Suprapubic skin (tissue), 4 donors: ENCODE results near the gene ADAR.

ENCODE experiments used
- EP300 ChIP-seq: sonication (generic); formaldehyde crosslinking; IDR thresholded peaks from one replicate; pipeline ENCODE4 v1.6.1; 2017; ENCODE audit warnings: antibody characterized with exemption
- POLR2A ChIP-seq, 2 donors: fragments of 450-650 bp; IDR thresholded peaks; one replicate each; pipeline ENCODE4 v1.6.1; 2017; ENCODE audit warnings: antibody characterized with exemption in 2 of 2, mild to moderate bottlenecking in 2 of 2, moderate library complexity in 2 of 2
- POLR2AphosphoS5 ChIP-seq, 3 donors: sonication (generic); formaldehyde crosslinking; IDR thresholded peaks; one replicate each; pipeline ENCODE4 v1.6.1; 2017; ENCODE audit warnings: antibody characterized with exemption in 3 of 3
- TF ChIP-seq, protein P1 (sequence below), 2 donors: fragments of 200-600 bp in 1 of 2; fragments of 450-650 bp in 1 of 2; sonication (generic) in 1 of 2; IDR thresholded peaks; one replicate each; pipeline ENCODE4 v1.5.1; 2016 to 2019; ENCODE audit warnings: antibody characterized with exemption in 2 of 2, mild to moderate bottlenecking in 1 of 2, moderate library complexity in 1 of 2

DNA sequence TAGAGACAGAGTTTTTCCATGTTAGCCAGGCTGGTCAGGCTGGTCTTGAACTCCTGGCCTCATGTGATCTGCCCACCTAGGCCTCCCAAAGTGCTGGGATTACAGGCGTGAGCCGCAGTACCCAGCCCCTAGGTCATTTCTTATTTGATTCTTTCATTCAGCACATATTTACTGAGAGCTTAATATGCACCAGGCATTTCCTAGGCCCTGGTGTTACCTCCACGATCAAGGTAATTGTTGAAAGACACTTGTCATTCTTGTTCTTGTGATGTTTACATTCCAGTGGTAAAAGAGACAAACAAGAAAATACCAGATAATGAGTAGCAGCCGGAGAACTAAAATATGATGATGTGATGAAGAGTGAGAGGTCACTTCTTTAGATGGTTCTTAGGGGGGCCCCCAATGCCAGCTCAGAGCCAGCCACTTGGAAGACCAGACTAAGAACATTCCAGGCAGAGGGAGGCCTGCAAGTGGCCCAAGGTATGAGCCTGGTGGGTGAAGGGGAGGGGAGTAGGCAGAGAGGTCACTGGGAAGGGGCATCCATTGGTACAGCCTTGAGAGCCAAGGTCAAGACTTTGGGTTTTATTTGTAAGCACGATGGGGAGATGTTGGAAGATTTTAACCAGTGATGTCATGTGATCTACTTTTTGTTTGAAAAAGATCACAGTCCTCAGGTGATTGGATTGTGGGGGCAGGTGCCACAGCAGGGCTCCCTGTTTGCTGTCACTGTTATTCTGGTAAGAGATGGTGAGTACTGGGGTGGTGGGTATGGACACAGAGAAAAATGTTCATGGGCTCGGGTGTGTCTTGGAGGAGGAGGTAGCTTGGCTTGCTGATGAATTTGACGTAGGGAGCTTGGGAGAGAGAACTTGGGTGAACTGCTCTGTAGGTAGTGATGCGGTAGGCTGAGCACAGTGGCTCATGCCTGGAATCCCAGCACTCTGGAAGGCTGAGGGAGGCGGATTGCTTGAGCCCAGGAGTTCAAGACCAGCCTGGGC lies 68.2 kb downstream of the ADAR start:
- TF ChIP-seq, protein P1, sequence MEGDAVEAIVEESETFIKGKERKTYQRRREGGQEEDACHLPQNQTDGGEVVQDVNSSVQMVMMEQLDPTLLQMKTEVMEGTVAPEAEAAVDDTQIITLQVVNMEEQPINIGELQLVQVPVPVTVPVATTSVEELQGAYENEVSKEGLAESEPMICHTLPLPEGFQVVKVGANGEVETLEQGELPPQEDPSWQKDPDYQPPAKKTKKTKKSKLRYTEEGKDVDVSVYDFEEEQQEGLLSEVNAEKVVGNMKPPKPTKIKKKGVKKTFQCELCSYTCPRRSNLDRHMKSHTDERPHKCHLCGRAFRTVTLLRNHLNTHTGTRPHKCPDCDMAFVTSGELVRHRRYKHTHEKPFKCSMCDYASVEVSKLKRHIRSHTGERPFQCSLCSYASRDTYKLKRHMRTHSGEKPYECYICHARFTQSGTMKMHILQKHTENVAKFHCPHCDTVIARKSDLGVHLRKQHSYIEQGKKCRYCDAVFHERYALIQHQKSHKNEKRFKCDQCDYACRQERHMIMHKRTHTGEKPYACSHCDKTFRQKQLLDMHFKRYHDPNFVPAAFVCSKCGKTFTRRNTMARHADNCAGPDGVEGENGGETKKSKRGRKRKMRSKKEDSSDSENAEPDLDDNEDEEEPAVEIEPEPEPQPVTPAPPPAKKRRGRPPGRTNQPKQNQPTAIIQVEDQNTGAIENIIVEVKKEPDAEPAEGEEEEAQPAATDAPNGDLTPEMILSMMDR (IDR thresholded peaks at IDR 0.05): no peak
- TF ChIP-seq POLR2A (IDR thresholded peaks at IDR 0.05): no peak
- no peak for TF ChIP-seq POLR2AphosphoS5 (IDR thresholded peaks at IDR 0.05)
- no peak for TF ChIP-seq EP300
